Stimulated activated CD8-positive, alpha-beta memory T cell treated with anti-CD3 and anti-CD28 coated beads, Interleukin-15, amount 100 ng/mL, for 24 hours (primary cell): ENCODE data around the gene TSPAN4.

Source experiments
- DNase-seq: peaks from one replicate; pipeline ENCODE4 v3.0.0-alpha.2; 2020; ENCODE audit warnings: low read depth

TSPAN4 gene

GRCh38 chr11:836700-837099, 6.0 kb upstream of the TSPAN4 start:
- DNase-seq = no peak

GRCh38 chr11:837189-837989, 5.3 kb upstream of the TSPAN4 start:
- no peak for DNase-seq

- DNase-seq = no peak
These were observed 4.7 kb upstream of the TSPAN4 start for GRCh38 chr11:837990-838307.

- DNase-seq = no peak
These were observed 4.0 kb upstream of the TSPAN4 start for GRCh38 chr11:838441-839279.

- no peak for DNase-seq
These were observed 3.4 kb upstream of the TSPAN4 start for GRCh38 chr11:839280-839623.

GRCh38 chr11:839875-840617, 2.6 kb upstream of the TSPAN4 start:
- no peak for DNase-seq

- DNase-seq = no peak
These were observed 677 bp upstream of the TSPAN4 start for GRCh38 chr11:841981-842369.

GRCh38 chr11:843086-843734, 558 bp downstream of the TSPAN4 start:
- no peak for DNase-seq

GRCh38 chr11:843818-844692, 1.4 kb downstream of the TSPAN4 start:
- DNase-seq = no peak

GRCh38 chr11:844693-845644, 2.3 kb downstream of the TSPAN4 start:
- DNase-seq = no peak

GRCh38 chr11:845872-846495, 3.3 kb downstream of the TSPAN4 start:
- DNase-seq = no peak

- no peak for DNase-seq
These were observed 3.9 kb downstream of the TSPAN4 start for GRCh38 chr11:846496-847098.

- DNase-seq = no peak
These were observed 5.2 kb downstream of the TSPAN4 start for GRCh38 chr11:847876-848275.

- peak; percentile 35 for DNase-seq
These were observed 5.8 kb downstream of the TSPAN4 start for GRCh38 chr11:848380-848931.

GRCh38 chr11:849104-849824, 6.6 kb downstream of the TSPAN4 start:
- DNase-seq = no peak

GRCh38 chr11:849951-850774, 7.5 kb downstream of the TSPAN4 start:
- DNase-seq = no peak
